Glutamatergic neuron (in vitro differentiated cells): ENCODE results near the gene ABLIM3. TPM values are rescaled to one million over a fixed set of nuclear protein-coding genes. Genes with fewer than 3 reads are reported as not detected.

Experiments
- DNase-seq: peaks from one replicate; pipeline ENCODE4 v3.0.0; 2022
- H3K27ac Mint-ChIP-seq: one replicate; pipeline ENCODE4 v1.8.0; 2020; ENCODE audit warnings: mild to moderate bottlenecking, mixed read lengths, inconsistent platforms; ENCODE audit not compliant: unreplicated experiment
- H3K27me3 Mint-ChIP-seq: one replicate; pipeline ENCODE4 v1.8.0; 2020; ENCODE audit warnings: mild to moderate bottlenecking, moderate library complexity, mixed read lengths, inconsistent platforms; ENCODE audit not compliant: unreplicated experiment
- H3K36me3 Mint-ChIP-seq: one replicate; pipeline ENCODE4 v1.8.0; 2020; ENCODE audit warnings: mild to moderate bottlenecking, mixed read lengths, inconsistent platforms; ENCODE audit not compliant: unreplicated experiment
- H3K4me1 Mint-ChIP-seq: one replicate; pipeline ENCODE4 v1.8.0; 2020; ENCODE audit warnings: mild to moderate bottlenecking, low read depth, mixed read lengths, inconsistent platforms; ENCODE audit not compliant: unreplicated experiment
- H3K4me3 Mint-ChIP-seq: one replicate; pipeline ENCODE4 v1.8.0; 2020; ENCODE audit warnings: mild to moderate bottlenecking, mixed read lengths, inconsistent platforms; ENCODE audit not compliant: unreplicated experiment
- H3K9me3 Mint-ChIP-seq: one replicate; pipeline ENCODE4 v1.8.0; 2020; ENCODE audit warnings: mild to moderate bottlenecking, moderate library complexity, mixed read lengths, inconsistent platforms; ENCODE audit not compliant: unreplicated experiment
- CTCF ChIP-seq: fragments of 200-600 bp; sonication (generic); IDR thresholded peaks from one replicate; pipeline ENCODE4 v1.5.0; 2021; ENCODE audit not compliant: partially characterized antibody, unreplicated experiment
- total RNA-seq: library from RNA; stranded (reverse); fragmentation: NEBNext Ultra II Directional; extraction: Animal tissue kit (Norgen Biotek cat#: 25700); gene quantifications from one replicate; pipeline ENCODE4 v1.2.1, GENCODE V29; 2021; ENCODE audit not compliant: unreplicated experiment

The ABLIM3 gene
- total RNA-seq, 1 donor from 2014 or later: 19.0 TPM

- H3K36me3 Mint-ChIP-seq: no peaks in the 10 kb centered on the region
- H3K9me3 Mint-ChIP-seq: peaks cover 2% of the 10 kb centered on the region
- no peak for TF ChIP-seq CTCF
- DNase-seq: no peak
- no peak overlapping the region for H3K27ac Mint-ChIP-seq
- no peak overlapping the region for H3K4me3 Mint-ChIP-seq
- peaks cover 8% of the 10 kb centered on the region for H3K4me1 Mint-ChIP-seq
- H3K27me3 Mint-ChIP-seq: peaks cover 8% of the 10 kb centered on the region
Observed at GRCh38 chr5:149265068-149265465, 123.8 kb downstream of the ABLIM3 start.

GRCh38 chr5:149265597-149265996, 124.3 kb downstream of the ABLIM3 start:
- TF ChIP-seq CTCF: no peak
- peaks cover 8% of the 10 kb centered on the region for H3K4me1 Mint-ChIP-seq
- no peak overlapping the region for H3K27ac Mint-ChIP-seq
- no peaks in the 10 kb centered on the region for H3K36me3 Mint-ChIP-seq
- H3K9me3 Mint-ChIP-seq: peaks cover 2% of the 10 kb centered on the region
- peaks cover 8% of the 10 kb centered on the region for H3K27me3 Mint-ChIP-seq
- DNase-seq: no peak
- H3K4me3 Mint-ChIP-seq: no peak overlapping the region

DNA sequence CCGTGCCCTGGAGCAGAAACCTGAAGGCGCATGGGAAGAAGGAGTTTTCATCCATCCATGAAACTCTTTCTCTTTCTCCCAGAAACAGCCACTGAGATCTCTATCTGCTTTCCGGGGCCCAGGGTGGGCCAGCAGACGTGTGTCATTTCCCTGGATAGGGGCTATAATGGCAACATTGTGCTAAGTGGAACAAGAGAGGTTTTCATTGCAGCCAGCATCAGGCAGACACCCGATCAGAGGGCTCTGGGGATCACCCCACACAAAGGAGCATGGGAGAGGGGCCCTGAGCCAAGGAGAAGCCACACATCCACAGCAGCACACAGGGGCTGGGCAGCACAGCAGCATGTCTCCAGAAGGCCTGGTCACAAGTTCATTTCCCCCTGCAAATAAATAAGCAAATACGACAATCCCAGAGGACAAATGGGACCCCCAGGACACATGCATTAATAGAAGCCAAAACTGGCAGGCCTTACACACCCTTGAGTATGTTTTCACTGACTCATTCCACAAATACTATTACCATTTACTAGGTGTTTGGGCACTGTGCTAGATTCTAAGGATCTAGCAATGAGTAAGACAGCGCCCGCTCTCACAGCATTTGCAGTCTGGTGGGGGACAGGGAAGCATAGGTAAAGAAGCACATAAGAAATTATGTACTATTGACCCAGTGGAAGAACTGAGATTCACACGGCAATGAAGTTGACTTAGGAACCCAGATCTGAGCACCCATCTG, 126.1 kb downstream of the ABLIM3 start:
- no peak for DNase-seq
- Mint-ChIP-seq H3K4me1 (peaks cover 11% of the 10 kb centered on the region), H3K27me3 (peaks cover 6% of the 10 kb centered on the region), H3K9me3 (peaks cover 2% of the 10 kb centered on the region), H3K4me3 (no peak overlapping the region), H3K36me3 (no peaks in the 10 kb centered on the region), H3K27ac (no peak overlapping the region)
- TF ChIP-seq CTCF: no peak

DNA sequence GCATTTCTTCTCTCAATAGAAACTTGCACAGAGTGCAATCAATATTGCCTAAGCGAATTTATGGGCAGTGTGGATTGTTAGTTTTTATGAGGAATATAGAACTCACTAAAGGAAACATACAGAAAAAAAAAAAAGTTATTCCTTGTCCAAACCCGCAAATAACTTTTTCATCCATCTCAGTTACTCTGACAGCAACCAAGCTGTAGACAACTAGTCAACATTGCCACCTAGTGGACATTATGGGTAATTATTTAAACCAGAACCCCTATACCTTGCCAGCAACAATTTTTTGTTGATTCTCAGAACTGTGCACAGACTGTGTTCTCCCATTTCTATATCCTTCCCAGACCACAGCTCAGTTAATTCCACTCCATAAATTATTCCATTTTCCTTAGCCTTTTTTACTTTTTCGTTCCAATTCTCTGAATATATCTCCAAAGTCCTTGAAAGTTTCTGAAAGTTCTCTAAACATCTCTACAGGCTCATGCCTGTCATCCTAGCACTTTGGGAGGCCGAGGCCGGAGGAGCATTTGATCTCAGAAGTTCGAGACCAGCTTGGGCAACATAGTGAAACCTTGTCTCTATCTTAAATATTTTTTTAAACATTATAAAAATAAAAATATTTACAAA, 127.8 kb downstream of the ABLIM3 start:
- Mint-ChIP-seq H3K27me3 (peaks cover 14% of the 10 kb centered on the region), H3K36me3 (no peaks in the 10 kb centered on the region), H3K4me1 (peaks cover 12% of the 10 kb centered on the region), H3K4me3 (no peak overlapping the region), H3K9me3 (peaks cover 2% of the 10 kb centered on the region), H3K27ac (no peak overlapping the region)
- no peak for DNase-seq
- TF ChIP-seq CTCF: peak; percentile 99

DNA sequence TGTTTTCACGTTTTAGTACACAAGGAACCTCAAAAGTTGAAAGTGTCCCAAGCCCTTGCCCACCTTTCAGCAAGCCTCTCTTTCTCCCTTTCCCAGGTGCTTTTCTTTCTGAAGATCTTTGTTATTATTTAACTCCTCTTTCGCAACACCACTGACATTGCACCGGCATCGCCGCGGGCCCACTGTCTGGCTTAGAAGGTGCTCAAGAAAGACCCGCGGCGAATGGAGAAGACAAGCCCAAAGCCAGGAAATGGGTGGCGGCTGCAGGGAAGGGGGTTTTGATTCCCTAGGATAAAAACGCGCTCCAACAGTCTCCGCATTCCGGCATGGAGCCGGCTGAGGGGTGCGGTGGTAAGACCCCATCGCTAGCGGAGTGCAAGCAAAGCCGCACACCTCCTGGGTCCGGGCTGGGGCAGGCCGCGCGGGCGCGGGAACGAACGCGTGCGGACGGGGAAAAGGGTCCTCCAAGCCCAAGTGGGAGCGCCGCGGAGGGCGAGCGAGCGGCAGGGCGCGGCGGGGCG, 130.0 kb downstream of the ABLIM3 start:
- no peaks in the 10 kb centered on the region for H3K36me3 Mint-ChIP-seq
- H3K4me1 Mint-ChIP-seq: peaks cover 8% of the 10 kb centered on the region
- peak overlapping the region; percentile 61 for H3K4me3 Mint-ChIP-seq
- H3K27me3 Mint-ChIP-seq: peaks cover 14% of the 10 kb centered on the region
- peaks cover 2% of the 10 kb centered on the region for H3K9me3 Mint-ChIP-seq
- no peak overlapping the region for H3K27ac Mint-ChIP-seq
- DNase-seq: no peak
- no peak for TF ChIP-seq CTCF
